Nasal cavity respiratory epithelium epithelial cell of viscerocranial mucosa (primary cell): ENCODE results near the gene CNBP. TPM values are rescaled to one million over a fixed set of nuclear protein-coding genes. Genes with fewer than 3 reads are reported as not detected.

ENCODE experiments used
- total RNA-seq: library from RNA; depleted of rRNA; stranded (reverse); fragments of >200 nt; gene quantifications from 2 replicates; pipeline ENCODE4 v1.2.3, GENCODE V29; 2014

The CNBP gene
- 379 and 442 TPM in 2 replicates for total RNA-seq

DNA sequence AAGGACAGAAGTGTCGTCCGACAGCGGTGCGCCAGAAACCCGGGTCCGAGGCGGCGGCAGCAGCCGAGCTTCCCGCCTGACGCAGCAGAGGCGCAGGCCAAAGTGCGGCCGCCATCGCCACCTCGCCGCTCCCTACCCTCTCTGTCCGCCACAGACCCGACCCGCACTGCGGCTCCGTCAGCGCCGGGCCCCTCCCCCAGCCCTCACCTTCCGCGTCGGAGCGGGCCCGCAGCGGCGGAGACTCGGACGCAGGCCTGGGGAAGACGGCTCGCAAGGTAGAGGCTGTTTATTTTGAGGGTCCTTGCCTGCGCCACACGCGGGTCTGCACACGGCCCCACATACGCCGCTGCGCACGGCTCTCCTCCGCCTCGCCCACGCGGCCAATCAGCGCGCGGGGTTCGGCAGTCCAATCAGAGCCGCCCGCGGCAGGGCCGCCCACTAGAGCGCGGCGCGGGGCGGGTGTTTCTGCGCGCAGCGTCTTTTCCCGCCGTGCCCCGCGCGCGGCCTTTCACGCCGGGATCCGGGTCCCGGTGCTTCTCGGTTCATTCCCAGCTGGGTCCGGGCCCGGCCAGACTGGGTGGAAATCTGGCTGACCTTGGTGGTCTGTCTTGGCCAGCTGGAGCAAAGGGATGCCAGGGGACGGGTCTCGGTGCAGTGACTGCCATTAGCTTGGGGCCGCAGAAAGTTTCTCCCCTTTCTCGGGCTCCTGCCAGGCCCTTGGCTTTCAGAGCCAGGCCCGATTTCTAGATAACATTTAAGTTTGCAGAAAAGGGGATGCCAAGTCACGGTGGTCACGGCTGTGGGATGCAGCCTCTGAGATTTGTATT, at the start of gene CNBP:
Gene CNBP, minus strand, starts transcription at position 328 of the 827 bp plus-strand sequence. CDS start 12,139 bp downstream, outside the sequence.

DNA sequence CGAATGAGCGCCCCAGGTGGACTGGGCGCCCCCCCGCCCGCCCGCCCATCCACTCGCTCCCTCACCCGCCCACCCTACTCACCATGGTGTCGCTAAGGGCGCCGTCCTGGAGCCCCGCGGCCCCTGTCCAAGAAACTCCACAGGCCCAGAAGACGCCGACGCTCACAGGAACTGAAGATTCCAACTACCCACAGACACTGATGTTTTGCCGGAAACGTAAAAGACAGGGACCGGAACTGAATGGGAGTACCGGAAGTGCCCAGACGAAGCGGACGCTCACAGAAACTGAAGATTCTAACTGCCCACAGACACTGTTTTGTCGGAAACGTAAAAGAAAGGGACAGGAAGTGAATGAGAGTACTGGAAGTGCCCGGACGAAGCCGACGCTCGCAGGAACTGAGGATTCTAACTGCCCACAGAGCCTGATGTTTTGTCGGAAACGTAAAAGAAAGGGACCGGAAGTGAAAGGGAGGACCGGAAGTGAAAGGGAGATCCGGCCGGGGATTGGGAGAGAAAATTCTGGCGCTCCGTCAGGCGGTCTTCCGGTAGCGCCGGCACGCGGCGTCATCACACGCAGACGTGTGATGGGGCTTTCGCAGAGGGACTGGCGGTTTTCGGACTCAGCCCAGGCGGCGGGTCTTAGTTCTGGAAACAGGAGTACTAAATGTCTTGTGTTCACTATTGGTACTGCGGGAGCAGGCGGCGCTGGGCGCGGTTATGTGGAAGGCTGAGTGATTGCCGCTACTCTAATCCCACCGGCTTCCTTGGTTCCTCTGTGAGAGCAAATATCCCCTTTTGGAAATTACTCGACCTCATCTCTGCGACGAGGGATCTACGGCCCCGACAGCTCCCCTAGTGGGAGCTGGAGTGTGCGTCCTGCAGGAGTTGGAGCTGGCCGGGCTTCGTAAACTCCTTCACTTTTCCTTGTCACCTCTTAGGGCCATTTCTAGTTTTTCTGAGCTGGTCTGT, 22.5 kb downstream of the CNBP start, which contains the start of gene ISY1:
Gene ISY1, minus strand, starts transcription at position 173 of the 969 bp plus-strand sequence. Its CDS starts 88 bp downstream, at position 85.

DNA sequence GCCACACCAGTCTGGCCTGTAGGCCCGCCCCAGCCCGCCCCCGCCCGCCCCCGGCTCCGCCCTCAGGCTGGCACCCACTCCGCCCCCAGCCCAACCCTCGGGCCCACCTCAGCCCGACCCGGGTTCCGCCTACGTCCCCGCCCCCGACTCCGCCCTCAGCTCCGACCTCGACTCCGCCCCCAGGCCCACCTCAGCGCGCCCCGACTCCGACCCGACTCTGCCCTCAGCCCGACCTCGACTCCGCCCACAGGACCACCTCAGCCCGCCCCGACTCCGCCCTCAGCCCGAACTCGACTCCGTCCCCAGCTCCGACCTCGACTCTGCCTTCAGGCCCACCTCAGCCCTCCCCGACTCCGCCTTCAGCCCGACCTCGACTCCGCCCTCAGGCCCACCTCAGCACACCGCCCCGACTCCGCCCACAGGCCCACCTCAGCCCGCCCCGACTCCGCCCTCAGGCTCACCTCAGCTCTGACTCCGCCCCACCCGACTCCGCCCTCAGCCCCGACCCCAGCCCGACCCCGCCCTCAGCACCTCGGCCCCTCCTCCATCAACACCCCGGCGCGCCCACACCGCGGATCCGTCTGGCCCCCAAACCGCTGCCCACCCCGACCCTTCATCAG, 61.8 kb downstream of the CNBP start, which contains the start of gene RAB43:
Gene RAB43, minus strand, starts transcription at position 13 of the 620 bp plus-strand sequence. CDS start 315 bp downstream, outside the sequence.

Other genes starting within 250 kb of the CNBP start
- gene CFAP92, start 189.8 kb downstream of the CNBP start, total RNA-seq: 0.34 and 0.36 TPM in 2 replicates
- gene EFCC1, start 182.6 kb downstream of the CNBP start, total RNA-seq: not detected in 2 replicates
- gene GP9, start 123.1 kb downstream of the CNBP start, total RNA-seq: not detected in 2 replicates
- gene RAB43, start 62.1 kb downstream of the CNBP start, total RNA-seq: 10.3 and 26.2 TPM in 2 replicates
- gene ISY1, start 22.8 kb downstream of the CNBP start, total RNA-seq: 20.9 and 22.9 TPM in 2 replicates
- gene COPG1, start 65.7 kb upstream of the CNBP start, total RNA-seq: 224 and 230 TPM in 2 replicates
- 30.8 and 35.9 TPM in 2 replicates for gene HMCES, start 95.0 kb upstream of the CNBP start, total RNA-seq
- gene EFCAB12, start 244.7 kb upstream of the CNBP start, total RNA-seq: under 0.01 TPM in 2 replicates